Activated B cell treated with CpG ODN at 0.5 μM for 24 hours (primary cell): Measurements from ENCODE around the gene LRRC3. TPM values are rescaled to one million over a fixed set of nuclear protein-coding genes. Genes with fewer than 3 reads are reported as not detected.

Experiments
- ATAC-seq: fragments of 200-7000 bp; cut with Tn5 transposase; one replicate; pipeline ENCODE4 v1.10.0; 2021; ENCODE audit warnings: low read depth, mild to moderate bottlenecking, moderate library complexity
- CTCF ChIA-PET: fragments of 350-600 bp; sonication (Branson Sonifier 250); formaldehyde crosslinking; loops from one replicate; lab custom pipeline; 2021; ENCODE audit warnings: antibody characterized with exemption; lab: Charles Lee
- POLR2A ChIA-PET: fragments of 350-600 bp; sonication (Branson Sonifier 250); formaldehyde crosslinking; loops from one replicate; lab custom pipeline; 2021; ENCODE audit warnings: antibody characterized with exemption; lab: Charles Lee
- DNase-seq: peaks from one replicate; pipeline ENCODE4 v3.0.0; 2022
- H3K27ac Mint-ChIP-seq: one replicate; pipeline ENCODE4 v1.8.0; 2020; ENCODE audit warnings: mixed read lengths
- H3K27me3 Mint-ChIP-seq: one replicate; pipeline ENCODE4 v1.8.0; 2021; ENCODE audit warnings: mixed read lengths
- H3K36me3 Mint-ChIP-seq: one replicate; pipeline ENCODE4 v1.8.0; 2021; ENCODE audit warnings: low read depth, mixed read lengths
- H3K4me1 Mint-ChIP-seq: one replicate; pipeline ENCODE4 v1.8.0; 2021; ENCODE audit warnings: mixed read lengths
- H3K4me3 Mint-ChIP-seq: one replicate; pipeline ENCODE4 v1.8.0; 2020; ENCODE audit warnings: mild to moderate bottlenecking, mixed read lengths
- H3K9me3 Mint-ChIP-seq: one replicate; pipeline ENCODE4 v1.8.0; 2020; ENCODE audit warnings: mixed read lengths
- CTCF ChIP-seq: fragments of 200-600 bp; IDR thresholded peaks from one replicate; pipeline ENCODE4 v1.8.0; 2022; ENCODE audit warnings: antibody characterized with exemption, mild to moderate bottlenecking
- intact Hi-C: fragments of 100-400 bp; cut with micrococcal nuclease; formaldehyde crosslinking; loops from one replicate; pipeline ENCODE4 v1.15.1; 2024
- total RNA-seq: library from RNA; stranded (reverse); gene quantifications from 2 replicates; pipeline ENCODE4 v1.2.3, GENCODE V29; 2022

Gene LRRC3
- total RNA-seq, 1 donor from 2014 or later: 1.00 TPM

- Mint-ChIP-seq H3K4me1 (peaks cover 2% of the 10 kb centered on the region), H3K27me3 (peaks cover 13% of the 10 kb centered on the region), H3K9me3 (no peaks in the 10 kb centered on the region), H3K27ac (no peak overlapping the region), H3K4me3 (no peak overlapping the region), H3K36me3 (no peaks in the 10 kb centered on the region)
- ATAC-seq (no peak), DNase-seq (no peak)
- intact Hi-C loops: no loop called here
- POLR2A ChIA-PET: no interaction called here
- no peak for TF ChIP-seq CTCF
- CTCF ChIA-PET: no interaction called here
Observed at GRCh38 chr21:44445145-44445812, 10.0 kb upstream of the LRRC3 start.

DNA sequence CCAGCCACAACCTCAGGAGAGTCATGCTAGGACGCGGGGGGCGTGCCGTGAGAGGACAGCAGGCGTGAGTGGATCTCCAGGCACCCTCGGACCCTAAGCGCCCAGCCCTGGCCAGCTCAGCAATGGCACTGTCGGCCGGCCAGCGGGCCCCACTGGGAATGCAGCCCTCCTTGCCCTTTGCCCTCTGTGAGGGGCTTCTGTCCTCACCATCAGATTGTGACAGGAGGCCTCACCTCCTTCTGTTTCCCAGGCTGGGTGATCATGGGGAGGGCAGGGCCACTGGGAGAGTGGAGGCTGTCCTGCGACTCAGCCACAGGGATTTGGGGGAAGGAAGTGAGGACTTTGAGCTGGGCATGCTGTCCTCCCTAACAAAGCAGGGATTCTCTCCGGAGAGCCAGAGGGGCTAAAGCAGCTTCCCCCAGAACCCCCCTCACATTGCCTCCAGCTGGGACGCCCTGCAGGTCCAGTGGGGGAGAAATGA is 6.6 kb upstream of the LRRC3 start:
- H3K4me1 Mint-ChIP-seq: peaks cover 2% of the 10 kb centered on the region
- ChIA-PET CTCF (no interaction called here), POLR2A (no interaction called here)
- no peaks in the 10 kb centered on the region for H3K9me3 Mint-ChIP-seq
- peaks cover 17% of the 10 kb centered on the region for H3K27me3 Mint-ChIP-seq
- H3K36me3 Mint-ChIP-seq: no peaks in the 10 kb centered on the region
- H3K4me3 Mint-ChIP-seq: no peak overlapping the region
- TF ChIP-seq CTCF: no peak
- ATAC-seq (no peak), DNase-seq (no peak)
- H3K27ac Mint-ChIP-seq: no peak overlapping the region
- intact Hi-C loops: no loop called here

- H3K4me1 Mint-ChIP-seq: peaks cover 2% of the 10 kb centered on the region
- no peak for TF ChIP-seq CTCF
- intact Hi-C loops: loop anchor here (10.0 kb wide), 1 partner anchor 145 kb away; the partner anchor contains the start of gene PFKL
- ChIA-PET POLR2A (no interaction called here), CTCF (no interaction called here)
- ATAC-seq (no peak), DNase-seq (peak; percentile 5)
- H3K27me3 Mint-ChIP-seq: peaks cover 17% of the 10 kb centered on the region
- no peak overlapping the region for H3K4me3 Mint-ChIP-seq
- no peak overlapping the region for H3K27ac Mint-ChIP-seq
- no peaks in the 10 kb centered on the region for H3K36me3 Mint-ChIP-seq
- H3K9me3 Mint-ChIP-seq: peaks cover 7% of the 10 kb centered on the region
Observed at GRCh38 chr21:44449473-44450363, 5.6 kb upstream of the LRRC3 start.

- Mint-ChIP-seq H3K36me3 (no peaks in the 10 kb centered on the region), H3K4me3 (no peak overlapping the region), H3K27me3 (peaks cover 15% of the 10 kb centered on the region), H3K27ac (no peak overlapping the region), H3K4me1 (no peaks in the 10 kb centered on the region), H3K9me3 (peaks cover 7% of the 10 kb centered on the region)
- CTCF ChIA-PET: no interaction called here
- DNase-seq: peak; percentile 5
- POLR2A ChIA-PET: no interaction called here
- no peak for ATAC-seq
- intact Hi-C loops: loop anchor here (10.0 kb wide), 1 partner anchor 146 kb away; the partner anchor contains the start of gene PFKL
- TF ChIP-seq CTCF: no peak
Observed at GRCh38 chr21:44450402-44450801, 4.9 kb upstream of the LRRC3 start.

GRCh38 chr21:44450999-44451398 is 4.3 kb upstream of the LRRC3 start:
- peaks cover 15% of the 10 kb centered on the region for H3K27me3 Mint-ChIP-seq
- intact Hi-C loops: loop anchor here (10.0 kb wide), 1 partner anchor 146 kb away; the partner anchor contains the start of gene PFKL
- H3K27ac Mint-ChIP-seq: no peak overlapping the region
- peaks cover 7% of the 10 kb centered on the region for H3K9me3 Mint-ChIP-seq
- ATAC-seq: no peak
- no peaks in the 10 kb centered on the region for H3K4me1 Mint-ChIP-seq
- peak; percentile 9 for DNase-seq
- no peak overlapping the region for H3K4me3 Mint-ChIP-seq
- H3K36me3 Mint-ChIP-seq: no peaks in the 10 kb centered on the region
- no peak for TF ChIP-seq CTCF
- ChIA-PET CTCF (no interaction called here), POLR2A (no interaction called here)
